ENCODE data around the gene HES5. TPM values are rescaled to one million over a fixed set of nuclear protein-coding genes. Genes with fewer than 3 reads are reported as not detected.

The HES5 gene
- total RNA-seq, 1 experiment from 2014 or later: not detected

GRCh38 chr1:2504225-2504948 lies 25.7 kb downstream of the HES5 start:
- no peaks in the 10 kb centered on the region for H3K36me3 Mint-ChIP-seq (ENCODE audit: insufficient read depth, unreplicated experiment)
- peaks cover 8% of the 10 kb centered on the region for H3K4me1 Mint-ChIP-seq (ENCODE audit: low read depth, unreplicated experiment)
- no peaks in the 10 kb centered on the region for H3K27me3 Mint-ChIP-seq (ENCODE audit: unreplicated experiment)
- no peak for TF ChIP-seq CTCF (IDR thresholded peaks at IDR 0.05; ENCODE audit: unreplicated experiment)
- intact Hi-C loops (cut with micrococcal nuclease; ENCODE audit: unreplicated experiment): no loop called here
- BruUV-seq (replicated peaks): no TSS peak
- H3K4me3 Mint-ChIP-seq (ENCODE audit: low read depth, unreplicated experiment): no peak overlapping the region
- CTCF ChIA-PET: no interaction called here
- no peaks in the 10 kb centered on the region for H3K9me3 Mint-ChIP-seq (ENCODE audit: low read depth, unreplicated experiment)
- no peak overlapping the region for H3K27ac Mint-ChIP-seq (ENCODE audit: unreplicated experiment)
- no peak for DNase-seq

- H3K4me1 Mint-ChIP-seq (ENCODE audit: low read depth, unreplicated experiment): peaks cover 8% of the 10 kb centered on the region
- no peak overlapping the region for H3K4me3 Mint-ChIP-seq (ENCODE audit: low read depth, unreplicated experiment)
- no peak for DNase-seq
- no peaks in the 10 kb centered on the region for H3K36me3 Mint-ChIP-seq (ENCODE audit: insufficient read depth, unreplicated experiment)
- intact Hi-C loops (cut with micrococcal nuclease; ENCODE audit: unreplicated experiment): no loop called here
- no peak overlapping the region for H3K27ac Mint-ChIP-seq (ENCODE audit: unreplicated experiment)
- no peaks in the 10 kb centered on the region for H3K27me3 Mint-ChIP-seq (ENCODE audit: unreplicated experiment)
- CTCF ChIA-PET: no interaction called here
- no TSS peak for BruUV-seq (replicated peaks)
- TF ChIP-seq CTCF (IDR thresholded peaks at IDR 0.05; ENCODE audit: unreplicated experiment): no peak
- H3K9me3 Mint-ChIP-seq (ENCODE audit: low read depth, unreplicated experiment): no peaks in the 10 kb centered on the region
Measured at GRCh38 chr1:2503554-2504224, 26.4 kb downstream of the HES5 start.

GRCh38 chr1:2502661-2503553 lies 27.2 kb downstream of the HES5 start:
- CTCF ChIA-PET: no interaction called here
- intact Hi-C loops (cut with micrococcal nuclease; ENCODE audit: unreplicated experiment): no loop called here
- TF ChIP-seq CTCF (IDR thresholded peaks at IDR 0.05; ENCODE audit: unreplicated experiment): no peak
- no peak overlapping the region for H3K4me3 Mint-ChIP-seq (ENCODE audit: low read depth, unreplicated experiment)
- peaks cover 8% of the 10 kb centered on the region for H3K4me1 Mint-ChIP-seq (ENCODE audit: low read depth, unreplicated experiment)
- no peaks in the 10 kb centered on the region for H3K36me3 Mint-ChIP-seq (ENCODE audit: insufficient read depth, unreplicated experiment)
- H3K27ac Mint-ChIP-seq (ENCODE audit: unreplicated experiment): no peak overlapping the region
- no peaks in the 10 kb centered on the region for H3K9me3 Mint-ChIP-seq (ENCODE audit: low read depth, unreplicated experiment)
- no TSS peak for BruUV-seq (replicated peaks)
- DNase-seq: no peak
- no peaks in the 10 kb centered on the region for H3K27me3 Mint-ChIP-seq (ENCODE audit: unreplicated experiment)

- CTCF ChIA-PET: no interaction called here
- BruUV-seq (replicated peaks): no TSS peak
- peaks cover 8% of the 10 kb centered on the region for H3K4me1 Mint-ChIP-seq (ENCODE audit: low read depth, unreplicated experiment)
- no peak for DNase-seq
- no peak overlapping the region for H3K4me3 Mint-ChIP-seq (ENCODE audit: low read depth, unreplicated experiment)
- H3K9me3 Mint-ChIP-seq (ENCODE audit: low read depth, unreplicated experiment): no peaks in the 10 kb centered on the region
- no peaks in the 10 kb centered on the region for H3K36me3 Mint-ChIP-seq (ENCODE audit: insufficient read depth, unreplicated experiment)
- no peak for TF ChIP-seq CTCF (IDR thresholded peaks at IDR 0.05; ENCODE audit: unreplicated experiment)
- intact Hi-C loops (cut with micrococcal nuclease; ENCODE audit: unreplicated experiment): no loop called here
- no peaks in the 10 kb centered on the region for H3K27me3 Mint-ChIP-seq (ENCODE audit: unreplicated experiment)
- H3K27ac Mint-ChIP-seq (ENCODE audit: unreplicated experiment): no peak overlapping the region
Measured at GRCh38 chr1:2502210-2502609, 27.9 kb downstream of the HES5 start.

All from Calu3 (cell line).